Peyer's patch (tissue), 4 donors: Measurements from ENCODE around the gene NBAS.

Source experiments
- CTCF ChIP-seq, 6 experiments: fragments of 450-650 bp in 4 of 6; fragments of 200-600 bp in 2 of 6; sonication (generic) in 1 of 6; IDR thresholded peaks; one replicate each; pipeline ENCODE4 v1.5.1; 2017 to 2019; ENCODE audit warnings: antibody characterized with exemption in 6 of 6, mild to moderate bottlenecking in 3 of 6, moderate library complexity in 1 of 6
- POLR2A ChIP-seq, 2 donors: fragments of 450-650 bp; IDR thresholded peaks; one replicate each; pipeline ENCODE4 v1.5.1; 2017; ENCODE audit warnings: antibody characterized with exemption in 2 of 2, mild to moderate bottlenecking in 2 of 2, moderate library complexity in 2 of 2

DNA sequence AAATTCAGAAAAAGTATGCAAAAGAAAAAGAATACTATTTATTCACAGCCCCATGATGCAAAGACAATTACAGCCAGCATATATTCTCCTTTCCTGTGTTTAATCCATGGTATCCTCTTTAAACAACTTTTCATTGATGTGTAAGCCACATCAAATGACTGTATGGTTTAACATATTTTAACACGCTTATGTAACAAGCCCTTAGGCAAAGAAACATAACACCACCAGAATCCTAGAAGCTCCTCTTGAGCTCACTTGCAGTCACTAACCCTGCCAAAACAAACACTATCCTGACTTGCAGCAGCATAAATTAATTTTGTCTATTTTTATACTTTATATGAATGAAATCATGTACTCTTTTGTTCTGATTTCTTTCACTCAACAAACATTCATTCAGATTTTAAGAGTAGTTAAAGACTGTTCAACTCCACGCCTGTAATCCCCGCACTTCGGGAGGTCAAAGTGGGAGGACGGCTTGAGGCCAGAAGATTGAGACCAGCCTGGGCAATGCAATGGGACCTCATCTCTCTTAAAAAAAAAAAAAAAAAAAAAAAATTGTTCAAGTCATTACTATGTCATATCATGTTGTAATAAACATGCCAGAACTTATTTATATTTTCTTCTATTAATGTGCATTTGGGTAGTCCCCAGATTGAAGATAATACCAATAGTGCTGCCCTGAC lies 226.3 kb downstream of the NBAS start:
- TF ChIP-seq CTCF (IDR thresholded peaks at IDR 0.05) (no peak), POLR2A (IDR thresholded peaks at IDR 0.05) (no peak)
